GM12874 (cell line): ENCODE measurements around the gene PPP1R1C.

Experiments used
- TF ChIP-seq, protein P1 (sequence below): IDR thresholded peaks from 2 replicates; pipeline ENCODE4 v1.5.1; 2011; ENCODE audit warnings: low read depth, mild to moderate bottlenecking, control low read depth, low read length, moderate library complexity; ENCODE audit not compliant: insufficient read depth

Gene PPP1R1C

DNA sequence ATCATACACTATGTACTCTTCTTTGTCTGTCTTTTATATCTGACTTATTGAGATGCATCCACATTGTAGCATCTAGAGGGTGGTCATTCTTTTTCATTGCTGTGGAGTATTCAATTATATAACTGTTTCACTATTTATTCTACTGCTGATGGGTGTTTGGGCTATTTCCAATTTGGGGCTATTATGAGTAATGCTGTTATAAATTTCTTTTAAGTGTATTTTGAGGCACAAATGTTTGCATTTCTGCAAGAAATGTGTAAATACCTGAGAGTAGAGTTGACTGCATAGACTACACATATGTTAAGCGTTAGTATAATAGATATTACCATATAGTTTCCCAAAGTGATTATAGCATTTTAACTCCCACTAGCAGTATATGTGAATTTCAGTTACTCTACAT lies 26.9 kb upstream of the PPP1R1C start:
- TF ChIP-seq, protein P1, sequence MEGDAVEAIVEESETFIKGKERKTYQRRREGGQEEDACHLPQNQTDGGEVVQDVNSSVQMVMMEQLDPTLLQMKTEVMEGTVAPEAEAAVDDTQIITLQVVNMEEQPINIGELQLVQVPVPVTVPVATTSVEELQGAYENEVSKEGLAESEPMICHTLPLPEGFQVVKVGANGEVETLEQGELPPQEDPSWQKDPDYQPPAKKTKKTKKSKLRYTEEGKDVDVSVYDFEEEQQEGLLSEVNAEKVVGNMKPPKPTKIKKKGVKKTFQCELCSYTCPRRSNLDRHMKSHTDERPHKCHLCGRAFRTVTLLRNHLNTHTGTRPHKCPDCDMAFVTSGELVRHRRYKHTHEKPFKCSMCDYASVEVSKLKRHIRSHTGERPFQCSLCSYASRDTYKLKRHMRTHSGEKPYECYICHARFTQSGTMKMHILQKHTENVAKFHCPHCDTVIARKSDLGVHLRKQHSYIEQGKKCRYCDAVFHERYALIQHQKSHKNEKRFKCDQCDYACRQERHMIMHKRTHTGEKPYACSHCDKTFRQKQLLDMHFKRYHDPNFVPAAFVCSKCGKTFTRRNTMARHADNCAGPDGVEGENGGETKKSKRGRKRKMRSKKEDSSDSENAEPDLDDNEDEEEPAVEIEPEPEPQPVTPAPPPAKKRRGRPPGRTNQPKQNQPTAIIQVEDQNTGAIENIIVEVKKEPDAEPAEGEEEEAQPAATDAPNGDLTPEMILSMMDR = no peak

GRCh38 chr2:181959508-181959907 lies 26.1 kb upstream of the PPP1R1C start:
- TF ChIP-seq, protein P1 = no peak

DNA sequence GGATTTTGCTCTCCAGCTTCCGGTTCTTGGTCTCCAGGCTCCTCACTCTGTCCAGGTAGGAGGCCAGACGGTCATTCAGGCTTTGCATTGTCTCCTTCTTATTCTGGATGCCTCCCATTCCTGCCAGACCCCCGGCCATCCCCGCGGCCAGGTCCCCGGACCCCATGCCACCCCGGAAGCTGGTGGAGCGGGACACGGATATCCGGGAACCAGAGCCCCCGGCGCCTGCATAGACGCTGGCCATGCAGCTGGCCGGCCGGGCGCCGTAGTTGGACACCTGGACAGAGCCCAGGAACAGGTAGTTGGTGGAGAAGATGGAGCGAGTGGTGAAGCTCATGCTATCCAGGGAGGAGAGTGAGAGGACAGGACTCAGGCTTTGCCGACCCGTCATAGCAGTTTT lies 23.5 kb upstream of the PPP1R1C start:
- TF ChIP-seq, protein P1 = no peak

GRCh38 chr2:181970160-181970794 lies 15.4 kb upstream of the PPP1R1C start:
- TF ChIP-seq, protein P1 = no peak

- TF ChIP-seq, protein P1 = no peak
Observed at GRCh38 chr2:181971032-181971431, 14.6 kb upstream of the PPP1R1C start.

DNA sequence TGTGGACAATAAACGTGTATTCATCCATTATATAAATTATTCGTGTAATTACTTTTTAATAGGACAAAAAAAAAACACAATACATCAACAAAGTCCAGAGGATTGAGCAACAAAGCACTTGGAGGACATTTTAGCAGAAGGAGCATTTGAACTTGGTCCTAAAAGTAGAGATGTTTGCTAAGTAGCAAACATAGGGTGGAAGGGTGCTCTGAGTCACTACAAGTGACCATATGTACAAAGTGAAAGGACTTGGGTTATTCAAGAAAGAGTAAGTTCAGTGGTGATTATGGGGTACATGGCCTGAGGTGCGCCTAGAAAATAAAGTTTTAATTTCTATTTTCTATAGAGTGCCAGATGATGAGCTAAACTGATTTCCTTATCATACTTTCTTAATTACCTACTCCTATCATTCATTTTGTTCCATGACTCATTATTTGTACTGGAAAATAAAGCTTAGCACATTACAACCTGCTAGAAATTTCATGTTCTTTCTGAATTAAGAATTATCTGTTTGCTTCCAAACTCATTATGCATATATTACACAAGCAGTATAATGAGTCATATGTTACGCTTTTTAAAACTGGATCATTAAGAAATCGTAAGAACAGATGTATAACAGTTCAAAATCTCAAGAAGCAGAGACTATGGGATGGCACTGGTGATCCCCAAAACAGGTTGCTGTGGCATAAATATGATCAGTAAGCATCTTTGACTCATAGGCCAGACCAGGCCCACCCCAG lies 13.1 kb upstream of the PPP1R1C start:
- TF ChIP-seq, protein P1 = no peak

GRCh38 chr2:181973171-181973783 lies 12.4 kb upstream of the PPP1R1C start:
- TF ChIP-seq, protein P1 = no peak
